HepG2 (cell line): Measurements from ENCODE around the gene CARD9.

Experiments used
- ATRX ChIP-seq: sonication (generic); formaldehyde crosslinking; IDR thresholded peaks from 2 replicates; pipeline ENCODE4 v1.4.0; 2020; ENCODE audit warnings: missing genetic modification reagents, borderline replicate concordance
- CTCF ChIP-seq: sonication (generic); formaldehyde crosslinking; IDR thresholded peaks from 2 replicates; pipeline ENCODE4 v1.5.0; 2020; ENCODE audit warnings: mild to moderate bottlenecking, missing genetic modification reagents, moderate library complexity
- HBP1 ChIP-seq: IDR thresholded peaks from 2 replicates; pipeline ENCODE4 v1.6.1; 2016; ENCODE audit warnings: low read depth, control low read depth
- PHB2 ChIP-seq: fragments of 450-650 bp; IDR thresholded peaks from 2 replicates; pipeline ENCODE4 v1.6.1; 2018; ENCODE audit not compliant: partially characterized antibody
- POLR2A ChIP-seq, 2 experiments: IDR thresholded peaks; 2 replicates each; pipeline ENCODE4 v1.6.1; 2011; ENCODE audit warnings: low read depth in 2 of 2, low read length in 2 of 2, mild to moderate bottlenecking in 1 of 2, moderate library complexity in 1 of 2; ENCODE audit not compliant: insufficient read depth in 1 of 2
- RAD51 ChIP-seq: fragments of 450-650 bp; IDR thresholded peaks from 2 replicates; pipeline ENCODE4 v1.6.1; 2016; ENCODE audit warnings: borderline replicate concordance
- TP53 ChIP-seq: sonication (generic); formaldehyde crosslinking; conservative IDR thresholded peaks from 2 replicates; pipeline ENCODE4 v1.4.0; 2020; ENCODE audit warnings: missing genetic modification reagents
- ZNF274 ChIP-seq: sonication (generic); formaldehyde crosslinking; IDR thresholded peaks from 2 replicates; pipeline ENCODE4 v1.5.1; 2020; ENCODE audit warnings: mild to moderate bottlenecking, missing genetic modification reagents
- ZNF7 ChIP-seq: IDR thresholded peaks from 2 replicates; pipeline ENCODE4 v1.6.1; 2016; ENCODE audit warnings: missing biosample characterization, missing genetic modification reagents

GRCh38 chr9:136365775-136366222 is 7.7 kb downstream of the CARD9 start:
- TF ChIP-seq POLR2A (IDR thresholded peaks at IDR 0.05; ENCODE audit: insufficient read depth in 1 of 2, low read depth in 2 of 2, low read length in 2 of 2) (no peak), TP53 (CRISPR knock-in tag) (no peak), ZNF274 (CRISPR knock-in tag) (no peak), PHB2 (no peak), ZNF7 (no peak), ATRX (CRISPR knock-in tag) (no peak), CTCF (CRISPR knock-in tag) (no peak), HBP1 (CRISPR knock-in tag) (no peak), RAD51 (no peak)
